Small intestine (tissue), 16 donors: ENCODE measurements around the gene WNT9B. TPM values are rescaled to one million over a fixed set of nuclear protein-coding genes. Genes with fewer than 3 reads are reported as not detected.
A peak's percentile ranks its signal among the peaks of the same experiment; 100 is the strongest.

Experiments
- DNase-seq, 2 donors: peaks; one replicate each; pipeline versions ENCODE4 v3.0.0 to v3.0.0-alpha.2; 2013
- FAIRE-seq: peaks from 2 replicates; lab custom pipeline; 2012; peaks lifted over from hg19 to GRCh38; lab: Jason Lieb, UNC
- H3K27ac ChIP-seq, 3 donors: one replicate each; pipeline ENCODE4 v1.5.1; 2013; ENCODE audit warnings: low read length in 2 of 3, mild to moderate bottlenecking in 2 of 3, control low read depth in 1 of 3, inconsistent platforms in 1 of 3, low read depth in 1 of 3, moderate library complexity in 1 of 3
- H3K27me3 ChIP-seq, 3 donors: one replicate each; pipeline ENCODE4 v1.6.1; 2013; ENCODE audit warnings: low read length in 3 of 3, inconsistent platforms in 1 of 3; ENCODE audit not compliant: control insufficient read depth in 3 of 3, insufficient read depth in 3 of 3
- H3K36me3 ChIP-seq, 3 donors: one replicate each; pipeline ENCODE4 v1.6.1; 2013; ENCODE audit warnings: low read length in 3 of 3, inconsistent platforms in 1 of 3, low read depth in 1 of 3, mild to moderate bottlenecking in 1 of 3, moderate library complexity in 1 of 3; ENCODE audit not compliant: control insufficient read depth in 3 of 3, insufficient read depth in 2 of 3
- H3K4me1 ChIP-seq, 3 donors: one replicate each; pipeline ENCODE4 v1.6.1; 2013; ENCODE audit warnings: low read length in 2 of 3, inconsistent platforms in 1 of 3, low read depth in 1 of 3, mild to moderate bottlenecking in 1 of 3, moderate library complexity in 1 of 3; ENCODE audit not compliant: control insufficient read depth in 3 of 3, insufficient read depth in 2 of 3
- H3K4me3 ChIP-seq, 3 donors: one replicate each; pipeline ENCODE4 v1.5.1; 2013; ENCODE audit warnings: low read length in 3 of 3, control low read depth in 1 of 3, inconsistent platforms in 1 of 3, low read depth in 1 of 3, mild to moderate bottlenecking in 1 of 3, moderate library complexity in 1 of 3
- H3K9me3 ChIP-seq, 2 donors: one replicate each; pipeline ENCODE4 v1.6.1; 2013; ENCODE audit warnings: low read depth in 1 of 2, low read length in 1 of 2; ENCODE audit not compliant: control insufficient read depth in 2 of 2, insufficient read depth in 1 of 2
- WGBS, 3 donors: extraction: QIAGEN DNeasy Blood & Tissue Kit; methylation state at CpG; one replicate each; pipeline ENCODE4 v1.1.7; 2013; 5-methylcytosine and 5-hydroxymethylcytosine counted together
- long read RNA-seq, 10 donors: transcript quantifications; one replicate each; lab custom pipeline, GENCODE V29; 2026
- polyA plus RNA-seq, 4 donors: library from polyadenylated mRNA; stranded (reverse) in 3 of 4; unstranded in 1 of 4; fragments of 200-250 nt in 3 of 4; fragments of 120-200 nt in 1 of 4; gene quantifications; one replicate each; pipeline versions ENCODE4 v1.2.1 to v1.2.3, GENCODE V29; 2013
- donor health status: healthy with polysubstance abuse.
- donor health status: control.
- donor health status: control.
- donor health status: Bipolar disorder and iron deficiency.
- donor health status: healthy.

Gene WNT9B, protein sequence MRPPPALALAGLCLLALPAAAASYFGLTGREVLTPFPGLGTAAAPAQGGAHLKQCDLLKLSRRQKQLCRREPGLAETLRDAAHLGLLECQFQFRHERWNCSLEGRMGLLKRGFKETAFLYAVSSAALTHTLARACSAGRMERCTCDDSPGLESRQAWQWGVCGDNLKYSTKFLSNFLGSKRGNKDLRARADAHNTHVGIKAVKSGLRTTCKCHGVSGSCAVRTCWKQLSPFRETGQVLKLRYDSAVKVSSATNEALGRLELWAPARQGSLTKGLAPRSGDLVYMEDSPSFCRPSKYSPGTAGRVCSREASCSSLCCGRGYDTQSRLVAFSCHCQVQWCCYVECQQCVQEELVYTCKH
- under 1 TPM; 0.01 to 0.63 (median 0.38) TPM for polyA plus RNA-seq
- long read RNA-seq, donor 1, result 0 reads
- long read RNA-seq, donor 2, result 0 reads
- long read RNA-seq, donor 3, result 0 reads
- long read RNA-seq, donor 4, result 0 reads
- long read RNA-seq, donor 5, result 0 reads
- long read RNA-seq, donor 6, partial matches to known transcripts, result 0 of 1 reads
- long read RNA-seq, donor 6, other reads (novel, unspliced or antisense), result 0 of 1 reads
- long read RNA-seq, donor 7, result 0 reads
- long read RNA-seq, donor 8, result 0 reads
- long read RNA-seq, donor 9, result 0 reads
- long read RNA-seq, donor 10, result 0 reads

DNA sequence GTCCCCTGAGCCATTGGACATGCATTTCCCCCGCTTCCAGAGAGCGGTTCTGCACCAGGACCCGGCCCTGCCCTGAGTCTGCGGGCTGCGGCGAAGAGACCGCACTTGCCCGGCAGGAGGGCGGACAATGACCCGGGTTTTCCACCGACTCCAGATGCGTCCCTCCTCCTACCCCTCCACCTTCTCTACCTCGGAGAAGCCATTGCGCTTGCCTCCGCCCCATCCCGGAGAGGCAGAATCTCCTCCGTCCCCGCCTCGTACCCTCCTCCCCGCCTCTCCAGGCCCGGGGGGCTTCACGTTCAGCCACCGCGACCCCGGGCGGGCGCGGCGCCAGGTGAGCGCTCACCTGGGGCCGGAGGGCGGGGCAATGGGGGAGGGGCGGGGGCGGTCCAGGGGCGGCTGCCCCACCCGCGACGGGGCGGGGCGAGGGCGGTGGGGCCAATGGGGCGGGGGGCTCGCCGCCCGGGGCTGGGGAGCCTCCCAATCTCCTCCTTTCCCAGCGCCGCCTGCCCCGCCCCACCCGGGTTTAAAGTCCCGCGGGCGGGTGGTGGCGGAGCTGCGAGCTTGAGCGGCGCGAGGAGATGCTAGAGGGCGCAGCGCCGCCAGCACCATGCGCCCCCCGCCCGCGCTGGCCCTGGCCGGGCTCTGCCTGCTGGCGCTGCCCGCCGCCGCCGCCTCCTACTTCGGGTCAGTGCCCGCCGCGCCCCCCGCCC lies at the start of gene WNT9B:
Gene WNT9B, plus strand, starts transcription at position 555 of the 713 bp plus-strand sequence. Its CDS starts 56 bp downstream, at position 611.
- DNase-seq, result peak; percentile 89 to 91
- peaks cover 0 to 44% (median 30%) of the 10 kb centered on the region in 3 donors for H3K27me3 ChIP-seq

DNA sequence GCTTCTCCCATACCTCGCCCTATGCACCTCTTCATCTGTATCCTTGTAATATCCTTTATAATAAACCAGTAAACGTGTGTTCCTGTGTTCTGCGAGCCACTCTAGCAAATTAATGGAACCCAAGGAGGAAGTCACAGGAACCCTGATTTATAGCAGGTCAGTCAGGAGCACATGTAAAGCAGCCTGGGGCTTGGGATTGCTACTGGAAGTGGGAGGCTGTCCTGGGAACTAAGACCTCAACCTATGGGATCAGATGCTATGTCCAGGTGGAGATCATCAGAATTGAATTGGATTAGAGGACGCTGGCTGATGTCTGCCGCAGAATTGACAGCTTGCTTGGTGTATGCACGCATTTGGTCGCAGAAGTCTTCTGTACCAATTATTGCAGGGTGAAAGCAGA lies 48.6 kb upstream of the WNT9B start:
- Histone ChIP-seq H3K4me3 (no peak overlapping the region), H3K36me3 (no peaks in the 10 kb centered on the region), H3K4me1 (no peaks in the 10 kb centered on the region), H3K9me3 (no peaks in the 10 kb centered on the region), H3K27ac (no peak overlapping the region), H3K27me3 (no peaks in the 10 kb centered on the region)
- 70 to 82% (median 70%) methylated on average over 7 of the region's 7 CpGs for WGBS, 3 donors
- DNase-seq (no peak), FAIRE-seq (no peak)

More for the DNA sequence above, at the start of gene WNT9B:
- WGBS, 3 donors, result 3 to 4% (median 4%) methylated on average over 29 to 75 of the region's 75 CpGs
- Histone ChIP-seq H3K27ac (peak within 1 kb of the TSS in 1 of 3 donors; percentile 62), H3K4me3 (peak within 1 kb of the TSS in 2 of 3 donors; percentile 53 to 64), H3K4me1 (peaks cover 0 to 18% (median 2%) of the 10 kb centered on the region in 3 donors), H3K9me3 (no peaks in the 10 kb centered on the region), H3K36me3 (no peaks in the 10 kb centered on the region)
- no peak for FAIRE-seq

DNA sequence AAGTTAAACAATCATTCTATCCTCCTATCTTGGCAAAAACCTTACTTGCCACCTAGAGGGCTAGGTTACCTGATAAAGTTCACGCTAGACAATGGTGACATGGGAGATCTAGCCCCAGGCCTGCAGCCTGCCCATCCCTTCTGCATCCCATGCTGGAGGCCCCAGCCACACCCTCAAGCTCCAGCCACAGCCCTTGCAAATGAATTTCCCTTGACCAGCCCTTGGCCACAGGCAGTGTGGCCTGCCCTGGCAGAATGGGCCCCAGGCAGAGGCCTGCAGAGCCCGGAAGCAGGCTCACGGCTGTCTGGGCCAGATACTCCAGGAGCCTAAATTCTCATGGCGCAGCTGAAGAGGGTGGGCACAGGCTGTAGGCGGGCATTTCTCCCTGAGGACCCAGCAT lies 47.8 kb upstream of the WNT9B start:
- H3K4me1 ChIP-seq, result no peaks in the 10 kb centered on the region
- no peaks in the 10 kb centered on the region for H3K9me3 ChIP-seq
- no peak for FAIRE-seq
- no peak for DNase-seq
- WGBS, 3 donors, result 93 to 95% (median 94%) methylated on average over 5 of the region's 5 CpGs
- no peak overlapping the region for H3K27ac ChIP-seq
- no peaks in the 10 kb centered on the region for H3K27me3 ChIP-seq
- H3K4me3 ChIP-seq, result no peak overlapping the region
- no peaks in the 10 kb centered on the region for H3K36me3 ChIP-seq

DNA sequence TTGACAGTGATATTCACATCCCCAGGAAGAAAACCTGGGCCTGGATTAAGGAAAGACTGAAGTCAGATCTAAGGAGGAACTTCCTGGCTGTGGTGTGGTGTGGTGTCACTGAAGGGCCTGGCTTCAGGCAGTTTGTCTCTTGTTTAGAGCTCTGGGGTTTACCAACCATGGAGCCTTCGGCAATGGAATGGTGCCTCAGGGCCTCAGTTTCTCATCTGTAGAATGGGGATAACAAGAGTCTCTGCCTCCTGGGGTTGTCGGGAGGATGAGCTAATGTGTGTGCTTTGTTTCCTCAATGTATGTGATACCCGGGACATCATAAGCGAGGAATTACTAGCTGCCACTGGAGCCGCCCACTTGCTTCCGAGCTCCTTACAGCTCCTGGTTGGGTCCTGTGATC lies 45.6 kb upstream of the WNT9B start:
- FAIRE-seq, result no peak
- WGBS, 3 donors, result 86 to 93% (median 88%) methylated on average over 6 of the region's 6 CpGs
- no peaks in the 10 kb centered on the region for H3K4me1 ChIP-seq
- no peak for DNase-seq
- H3K27ac ChIP-seq, result no peak overlapping the region
- no peaks in the 10 kb centered on the region for H3K9me3 ChIP-seq
- H3K27me3 ChIP-seq, result no peaks in the 10 kb centered on the region
- H3K4me3 ChIP-seq, result no peak overlapping the region
- H3K36me3 ChIP-seq, result no peaks in the 10 kb centered on the region

DNA sequence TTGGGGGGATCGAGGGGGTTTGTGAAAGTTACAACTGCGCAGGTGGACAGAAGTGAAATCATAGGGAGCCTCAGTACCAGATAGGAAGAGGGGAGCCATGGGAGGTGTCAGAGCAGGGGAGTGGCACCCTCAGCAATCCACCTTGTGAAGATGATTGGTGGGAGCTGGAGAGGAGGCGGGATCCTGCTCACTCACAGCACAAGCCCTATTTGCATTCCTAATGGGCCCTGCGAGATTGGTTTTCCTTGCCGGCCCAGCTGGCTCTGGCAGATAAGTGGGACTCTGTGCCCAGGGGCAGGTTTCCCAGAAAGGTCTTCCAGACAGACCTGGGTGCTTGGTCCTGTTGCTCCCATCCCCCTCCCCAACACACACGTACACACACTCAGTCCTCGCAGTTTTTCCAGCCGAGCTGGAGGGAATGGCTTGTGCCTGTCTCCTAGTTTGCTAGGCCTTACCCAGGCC lies 42.2 kb upstream of the WNT9B start:
- Histone ChIP-seq H3K27me3 (peaks cover 0 to 19% (median 13%) of the 10 kb centered on the region in 3 donors), H3K36me3 (no peaks in the 10 kb centered on the region), H3K4me3 (no peak overlapping the region), H3K9me3 (no peaks in the 10 kb centered on the region), H3K27ac (no peak overlapping the region), H3K4me1 (no peaks in the 10 kb centered on the region)
- FAIRE-seq (no peak), DNase-seq (peak in 1 of 2 donors; percentile 9)
- WGBS, 3 donors, result 63 to 80% (median 73%) methylated on average over 8 of the region's 8 CpGs

DNA sequence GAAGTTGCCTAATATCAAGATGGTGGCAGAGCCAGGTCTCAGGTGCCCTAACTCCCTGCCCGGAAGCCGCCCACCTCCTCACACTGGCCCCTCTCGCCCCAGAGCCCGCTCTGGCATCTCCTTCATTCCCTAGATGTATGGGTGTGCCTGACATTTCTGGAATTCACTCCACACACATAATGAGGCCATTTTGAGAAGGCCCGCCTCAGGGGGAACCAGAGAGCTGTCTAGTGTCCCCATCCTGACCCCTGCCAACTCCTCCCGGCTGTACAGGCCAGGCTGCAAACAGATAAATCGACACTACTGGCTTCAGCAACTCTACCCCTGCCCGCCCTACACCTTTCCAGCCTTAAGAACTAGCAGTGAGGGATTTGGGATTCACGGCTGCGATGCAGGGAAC lies 40.5 kb upstream of the WNT9B start:
- Histone ChIP-seq H3K4me1 (no peaks in the 10 kb centered on the region), H3K27ac (no peak overlapping the region), H3K9me3 (no peaks in the 10 kb centered on the region), H3K36me3 (no peaks in the 10 kb centered on the region), H3K27me3 (peaks cover 0 to 35% (median 25%) of the 10 kb centered on the region in 3 donors), H3K4me3 (no peak overlapping the region)
- FAIRE-seq (no peak), DNase-seq (no peak)
- WGBS, 3 donors, result 85 to 91% (median 89%) methylated on average over 10 of the region's 10 CpGs

DNA sequence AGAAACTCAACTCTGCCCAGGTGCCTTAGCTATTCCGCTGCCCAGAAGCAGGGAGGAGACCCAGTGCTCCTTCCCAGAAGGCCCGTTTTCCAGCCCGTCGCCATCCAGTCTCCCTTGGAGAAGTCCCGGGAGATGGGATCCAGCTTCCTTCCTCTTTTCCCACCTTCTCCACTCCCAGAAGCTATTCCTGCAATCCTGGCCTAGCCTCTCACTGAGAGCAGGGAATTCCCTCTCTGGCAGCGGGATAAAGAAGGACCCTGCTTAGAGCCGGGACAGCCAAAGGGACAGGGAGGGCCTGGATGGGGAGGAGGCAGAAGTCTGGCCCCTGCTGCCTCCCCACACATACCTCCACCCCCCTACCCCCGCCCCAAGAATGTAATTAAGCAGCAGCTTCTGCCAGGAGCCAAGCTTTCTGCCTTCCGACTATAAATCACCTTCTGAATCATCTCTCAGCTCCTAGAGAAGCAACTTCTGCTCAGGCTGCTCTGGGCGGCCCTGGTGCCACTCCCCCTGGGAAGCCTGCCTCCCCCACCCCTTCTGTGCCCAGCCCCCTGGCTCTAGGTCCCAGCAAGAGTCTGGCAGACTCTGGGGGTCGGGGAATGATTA lies 39.3 kb upstream of the WNT9B start:
- no peak for FAIRE-seq
- no peak for DNase-seq
- H3K4me1 ChIP-seq, result no peaks in the 10 kb centered on the region
- H3K9me3 ChIP-seq, result no peaks in the 10 kb centered on the region
- no peak overlapping the region for H3K4me3 ChIP-seq
- peaks cover 0 to 48% (median 36%) of the 10 kb centered on the region in 3 donors for H3K27me3 ChIP-seq
- H3K36me3 ChIP-seq, result no peaks in the 10 kb centered on the region
- WGBS, 3 donors, result 47 to 61% (median 56%) methylated on average over 11 of the region's 11 CpGs
- H3K27ac ChIP-seq, result no peak overlapping the region
